Peyer's patch (tissue), 4 donors: ENCODE results near the gene THAP4. TPM values are rescaled to one million over a fixed set of nuclear protein-coding genes. Genes with fewer than 3 reads are reported as not detected.
"Not testable (repeated sequence)": the region's sequence is repeated elsewhere in the genome, so short reads cannot be mapped to it uniquely, and the experiment has no call there.

ENCODE experiments used
- DNase-seq, 3 donors: peaks; one replicate each; pipeline ENCODE4 v3.0.0-alpha.2; 2017 to 2019
- H3K27ac ChIP-seq, 4 donors: fragments of 200-600 bp; sonication (generic); one replicate each; pipeline ENCODE4 v1.5.1; 2016 to 2019
- H3K27me3 ChIP-seq, 2 donors: fragments of 200-600 bp; sonication (generic); one replicate each; pipeline ENCODE4 v1.5.1; 2019
- H3K36me3 ChIP-seq, 3 donors: fragments of 200-600 bp; sonication (generic); one replicate each; pipeline ENCODE4 v1.5.1; 2016 to 2019
- H3K4me1 ChIP-seq, 4 donors: fragments of 200-600 bp; sonication (generic); one replicate each; pipeline ENCODE4 v1.5.1; 2016 to 2019
- H3K4me3 ChIP-seq, 4 donors: fragments of 200-600 bp; sonication (generic); 1 replicate in 3 of 4; 2 replicates in 1 of 4; pipeline ENCODE4 v1.5.1; 2016 to 2019; ENCODE audit warnings: mild to moderate bottlenecking in 1 of 4
- H3K9me3 ChIP-seq, 4 donors: fragments of 200-600 bp; sonication (generic); one replicate each; pipeline ENCODE4 v1.5.1; 2016 to 2019; ENCODE audit warnings: mild to moderate bottlenecking in 1 of 4
- POLR2A ChIP-seq, 2 donors: fragments of 450-650 bp; IDR thresholded peaks; one replicate each; pipeline ENCODE4 v1.5.1; 2017; ENCODE audit warnings: antibody characterized with exemption in 2 of 2, mild to moderate bottlenecking in 2 of 2, moderate library complexity in 2 of 2
- total RNA-seq, 4 donors: library from RNA; depleted of rRNA; stranded (reverse); fragments of >200 nt; gene quantifications; one replicate each; pipeline ENCODE4 v1.1.0, GENCODE V29; 2016
- TF ChIP-seq, protein P1 (sequence below), 6 experiments: fragments of 450-650 bp in 4 of 6; fragments of 200-600 bp in 2 of 6; sonication (generic) in 1 of 6; IDR thresholded peaks; one replicate each; pipeline ENCODE4 v1.5.1; 2017 to 2019; ENCODE audit warnings: antibody characterized with exemption in 6 of 6, mild to moderate bottlenecking in 3 of 6, moderate library complexity in 1 of 6

THAP4 gene
- total RNA-seq, 4 donors from 2014 or later: 46.4 to 90.0 (median 71.8) TPM

DNA sequence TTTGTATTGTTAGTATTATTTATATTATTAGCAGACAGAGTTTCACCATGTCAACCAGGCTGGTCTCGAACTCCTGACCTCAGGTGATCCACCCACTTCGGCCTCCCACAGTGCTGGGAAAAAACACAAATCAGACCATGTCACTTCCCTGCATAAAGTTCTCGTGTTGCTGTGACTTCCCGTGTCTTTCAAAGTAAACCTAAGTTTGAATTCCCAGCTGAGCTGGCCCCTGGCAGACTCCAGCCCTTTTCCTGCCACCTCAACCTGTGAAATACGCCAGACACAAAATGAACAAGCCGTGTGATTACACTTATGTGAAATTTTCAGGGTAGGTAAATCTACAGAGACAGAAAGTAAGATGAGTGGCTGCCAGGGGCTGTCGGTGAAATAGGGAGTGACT lies 70.5 kb downstream of the THAP4 start:
- DNase-seq: no peak
- TF ChIP-seq POLR2A (IDR thresholded peaks at IDR 0.05): no peak
- TF ChIP-seq, protein P1, sequence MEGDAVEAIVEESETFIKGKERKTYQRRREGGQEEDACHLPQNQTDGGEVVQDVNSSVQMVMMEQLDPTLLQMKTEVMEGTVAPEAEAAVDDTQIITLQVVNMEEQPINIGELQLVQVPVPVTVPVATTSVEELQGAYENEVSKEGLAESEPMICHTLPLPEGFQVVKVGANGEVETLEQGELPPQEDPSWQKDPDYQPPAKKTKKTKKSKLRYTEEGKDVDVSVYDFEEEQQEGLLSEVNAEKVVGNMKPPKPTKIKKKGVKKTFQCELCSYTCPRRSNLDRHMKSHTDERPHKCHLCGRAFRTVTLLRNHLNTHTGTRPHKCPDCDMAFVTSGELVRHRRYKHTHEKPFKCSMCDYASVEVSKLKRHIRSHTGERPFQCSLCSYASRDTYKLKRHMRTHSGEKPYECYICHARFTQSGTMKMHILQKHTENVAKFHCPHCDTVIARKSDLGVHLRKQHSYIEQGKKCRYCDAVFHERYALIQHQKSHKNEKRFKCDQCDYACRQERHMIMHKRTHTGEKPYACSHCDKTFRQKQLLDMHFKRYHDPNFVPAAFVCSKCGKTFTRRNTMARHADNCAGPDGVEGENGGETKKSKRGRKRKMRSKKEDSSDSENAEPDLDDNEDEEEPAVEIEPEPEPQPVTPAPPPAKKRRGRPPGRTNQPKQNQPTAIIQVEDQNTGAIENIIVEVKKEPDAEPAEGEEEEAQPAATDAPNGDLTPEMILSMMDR (IDR thresholded peaks at IDR 0.05): no peak
- H3K36me3 ChIP-seq: no peaks in the 10 kb centered on the region
- peaks cover 0 to 4% (median 0%) of the 10 kb centered on the region in 4 donors for H3K4me1 ChIP-seq
- H3K27me3 ChIP-seq: no peaks in the 10 kb centered on the region
- H3K4me3 ChIP-seq: no peak overlapping the region
- H3K9me3 ChIP-seq: no peaks in the 10 kb centered on the region
- H3K27ac ChIP-seq: no peak overlapping the region

- DNase-seq, H3K4me1 ChIP-seq: not testable (repeated sequence)
Measured at GRCh38 chr2:241566021-241566420, 70.9 kb downstream of the THAP4 start.

GRCh38 chr2:241565411-241565810 lies 71.5 kb downstream of the THAP4 start:
- H3K36me3 ChIP-seq: no peaks in the 10 kb centered on the region
- no peak overlapping the region for H3K4me3 ChIP-seq
- H3K9me3 ChIP-seq: no peaks in the 10 kb centered on the region
- no peak for DNase-seq
- H3K27ac ChIP-seq: no peak overlapping the region
- peaks cover 0 to 12% (median 0%) of the 10 kb centered on the region in 4 donors for H3K4me1 ChIP-seq
- TF ChIP-seq, protein P1 (IDR thresholded peaks at IDR 0.05): no peak
- no peak for TF ChIP-seq POLR2A (IDR thresholded peaks at IDR 0.05)
- no peaks in the 10 kb centered on the region for H3K27me3 ChIP-seq

More at GRCh38 chr2:241566021-241566420, 70.9 kb downstream of the THAP4 start:
- not testable (repeated sequence) for H3K36me3 ChIP-seq, H3K9me3 ChIP-seq, H3K27ac ChIP-seq, H3K27me3 ChIP-seq, H3K4me3 ChIP-seq

GRCh38 chr2:241564596-241565410 lies 72.2 kb downstream of the THAP4 start:
- DNase-seq: no peak
- H3K27ac ChIP-seq: no peak overlapping the region
- no peak overlapping the region for H3K4me3 ChIP-seq
- no peaks in the 10 kb centered on the region for H3K27me3 ChIP-seq
- H3K9me3 ChIP-seq: no peaks in the 10 kb centered on the region
- H3K36me3 ChIP-seq: no peaks in the 10 kb centered on the region
- H3K4me1 ChIP-seq: peaks cover 0 to 18% (median under 1%) of the 10 kb centered on the region in 4 donors
- TF ChIP-seq POLR2A (IDR thresholded peaks at IDR 0.05): no peak
- TF ChIP-seq, protein P1 (IDR thresholded peaks at IDR 0.05): no peak

GRCh38 chr2:241563981-241564595 lies 72.9 kb downstream of the THAP4 start:
- H3K9me3 ChIP-seq: no peaks in the 10 kb centered on the region
- no peak for DNase-seq
- H3K27me3 ChIP-seq: no peaks in the 10 kb centered on the region
- TF ChIP-seq, protein P1 (IDR thresholded peaks at IDR 0.05): no peak
- TF ChIP-seq POLR2A (IDR thresholded peaks at IDR 0.05): no peak
- no peak overlapping the region for H3K4me3 ChIP-seq
- H3K27ac ChIP-seq: no peak overlapping the region
- H3K4me1 ChIP-seq: peaks cover 0 to 23% (median 4%) of the 10 kb centered on the region in 4 donors
- H3K36me3 ChIP-seq: no peaks in the 10 kb centered on the region

DNA sequence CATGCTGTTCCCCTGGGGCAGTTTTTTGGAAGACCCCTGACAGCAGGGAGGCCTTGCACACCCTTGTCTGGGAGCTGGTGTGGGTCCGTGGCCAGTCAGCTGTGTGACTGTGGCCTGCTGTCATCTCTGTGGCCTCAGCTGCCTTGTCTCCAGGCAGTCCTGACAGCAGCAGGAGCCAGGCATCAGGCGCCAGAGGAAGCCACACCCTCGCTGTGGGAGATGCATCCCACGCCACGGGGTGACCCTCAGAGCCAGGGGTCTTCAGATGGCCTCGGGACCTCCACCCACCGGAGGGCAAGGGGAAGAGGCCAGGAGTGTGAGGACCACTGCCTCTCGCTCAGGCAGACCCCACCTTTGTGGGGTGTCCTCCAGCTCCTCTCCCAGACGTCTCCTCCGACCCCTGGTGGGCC lies 73.4 kb downstream of the THAP4 start:
- no peak for DNase-seq
- H3K27ac ChIP-seq: no peak overlapping the region
- H3K4me3 ChIP-seq: no peak overlapping the region
- no peaks in the 10 kb centered on the region for H3K27me3 ChIP-seq
- no peaks in the 10 kb centered on the region for H3K9me3 ChIP-seq
- TF ChIP-seq POLR2A (IDR thresholded peaks at IDR 0.05): no peak
- TF ChIP-seq, protein P1 (IDR thresholded peaks at IDR 0.05): no peak
- no peaks in the 10 kb centered on the region for H3K36me3 ChIP-seq
- peaks cover 0 to 25% (median 7%) of the 10 kb centered on the region in 4 donors for H3K4me1 ChIP-seq
